AG10803 (cell line): ENCODE results near the gene PIM1.

Source experiments
- DNase-seq: peaks from one replicate; pipeline ENCODE4 v3.0.0; 2010; ENCODE audit warnings: low read depth
- H3K4me3 ChIP-seq: 2 replicates; pipeline ENCODE4 v1.5.1; 2011; ENCODE audit warnings: mild to moderate bottlenecking, low read length, control low read depth
- TF ChIP-seq, protein P1 (sequence below): conservative IDR thresholded peaks from 2 replicates; pipeline ENCODE4 v1.5.1; 2011; ENCODE audit warnings: mild to moderate bottlenecking, low read length, control low read depth, inconsistent platforms

PIM1 gene

DNA sequence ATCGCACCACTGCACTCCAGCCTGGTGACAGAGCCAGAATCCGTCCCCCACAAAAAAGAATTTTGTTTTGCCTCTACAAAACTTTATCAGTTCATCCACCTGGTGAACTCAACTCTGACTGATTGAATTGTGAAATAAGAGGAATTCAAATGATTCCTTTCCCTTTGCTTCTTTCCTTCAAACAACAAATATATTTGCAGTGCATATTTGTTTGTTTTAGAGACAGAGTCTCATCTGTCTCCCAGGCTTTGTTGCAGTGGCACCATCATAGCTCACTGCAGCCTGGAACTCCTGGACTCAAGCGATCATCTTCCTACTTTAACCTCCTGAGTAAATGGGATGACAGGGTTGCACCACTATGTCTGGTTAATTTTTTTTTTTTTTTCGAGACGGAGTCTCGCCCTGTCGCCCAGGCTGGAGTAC is 23.2 kb upstream of the PIM1 start:
- no peak for DNase-seq
- no peak overlapping the region for H3K4me3 ChIP-seq
- TF ChIP-seq, protein P1, sequence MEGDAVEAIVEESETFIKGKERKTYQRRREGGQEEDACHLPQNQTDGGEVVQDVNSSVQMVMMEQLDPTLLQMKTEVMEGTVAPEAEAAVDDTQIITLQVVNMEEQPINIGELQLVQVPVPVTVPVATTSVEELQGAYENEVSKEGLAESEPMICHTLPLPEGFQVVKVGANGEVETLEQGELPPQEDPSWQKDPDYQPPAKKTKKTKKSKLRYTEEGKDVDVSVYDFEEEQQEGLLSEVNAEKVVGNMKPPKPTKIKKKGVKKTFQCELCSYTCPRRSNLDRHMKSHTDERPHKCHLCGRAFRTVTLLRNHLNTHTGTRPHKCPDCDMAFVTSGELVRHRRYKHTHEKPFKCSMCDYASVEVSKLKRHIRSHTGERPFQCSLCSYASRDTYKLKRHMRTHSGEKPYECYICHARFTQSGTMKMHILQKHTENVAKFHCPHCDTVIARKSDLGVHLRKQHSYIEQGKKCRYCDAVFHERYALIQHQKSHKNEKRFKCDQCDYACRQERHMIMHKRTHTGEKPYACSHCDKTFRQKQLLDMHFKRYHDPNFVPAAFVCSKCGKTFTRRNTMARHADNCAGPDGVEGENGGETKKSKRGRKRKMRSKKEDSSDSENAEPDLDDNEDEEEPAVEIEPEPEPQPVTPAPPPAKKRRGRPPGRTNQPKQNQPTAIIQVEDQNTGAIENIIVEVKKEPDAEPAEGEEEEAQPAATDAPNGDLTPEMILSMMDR: no peak

DNA sequence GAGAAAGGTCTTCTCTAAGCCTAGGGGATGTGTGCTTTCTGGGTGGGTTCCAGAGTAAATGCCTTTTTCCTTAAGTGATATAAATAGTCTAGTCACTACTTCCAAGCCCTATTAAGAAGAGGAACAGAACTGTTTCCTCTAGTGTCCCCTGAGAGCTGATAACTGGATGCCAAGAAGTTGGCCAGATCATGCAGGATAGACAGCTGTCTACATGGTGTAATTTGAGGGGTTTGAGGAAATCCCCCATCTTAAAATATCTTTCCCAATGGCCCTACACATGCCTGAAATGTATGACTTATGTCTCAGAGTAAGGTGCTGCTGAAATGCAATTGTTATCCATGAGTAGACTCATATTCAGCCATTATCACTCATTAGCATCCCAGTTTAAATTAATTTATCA is 20.2 kb upstream of the PIM1 start:
- H3K4me3 ChIP-seq: no peak overlapping the region
- TF ChIP-seq, protein P1: no peak
- no peak for DNase-seq

DNA sequence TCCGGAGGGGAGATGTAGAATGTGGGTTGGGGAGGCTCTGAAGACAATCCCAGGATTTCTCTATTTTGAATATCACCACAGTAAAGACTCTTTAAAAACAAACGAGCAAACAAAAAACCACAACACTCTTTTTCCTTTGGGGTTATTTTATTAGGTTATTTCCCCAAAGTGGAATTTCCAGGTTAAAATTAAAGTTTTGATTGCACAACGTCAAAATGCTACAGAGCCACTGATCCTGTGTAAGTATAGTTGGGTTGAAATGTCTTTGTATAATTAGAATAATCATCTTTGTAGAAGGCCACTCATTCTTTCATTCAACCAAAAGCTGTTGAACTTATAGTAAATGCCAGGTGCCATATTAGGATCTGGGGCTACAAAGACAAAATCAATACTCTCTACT is 19.6 kb upstream of the PIM1 start:
- H3K4me3 ChIP-seq: no peak overlapping the region
- no peak for DNase-seq
- TF ChIP-seq, protein P1: no peak

DNA sequence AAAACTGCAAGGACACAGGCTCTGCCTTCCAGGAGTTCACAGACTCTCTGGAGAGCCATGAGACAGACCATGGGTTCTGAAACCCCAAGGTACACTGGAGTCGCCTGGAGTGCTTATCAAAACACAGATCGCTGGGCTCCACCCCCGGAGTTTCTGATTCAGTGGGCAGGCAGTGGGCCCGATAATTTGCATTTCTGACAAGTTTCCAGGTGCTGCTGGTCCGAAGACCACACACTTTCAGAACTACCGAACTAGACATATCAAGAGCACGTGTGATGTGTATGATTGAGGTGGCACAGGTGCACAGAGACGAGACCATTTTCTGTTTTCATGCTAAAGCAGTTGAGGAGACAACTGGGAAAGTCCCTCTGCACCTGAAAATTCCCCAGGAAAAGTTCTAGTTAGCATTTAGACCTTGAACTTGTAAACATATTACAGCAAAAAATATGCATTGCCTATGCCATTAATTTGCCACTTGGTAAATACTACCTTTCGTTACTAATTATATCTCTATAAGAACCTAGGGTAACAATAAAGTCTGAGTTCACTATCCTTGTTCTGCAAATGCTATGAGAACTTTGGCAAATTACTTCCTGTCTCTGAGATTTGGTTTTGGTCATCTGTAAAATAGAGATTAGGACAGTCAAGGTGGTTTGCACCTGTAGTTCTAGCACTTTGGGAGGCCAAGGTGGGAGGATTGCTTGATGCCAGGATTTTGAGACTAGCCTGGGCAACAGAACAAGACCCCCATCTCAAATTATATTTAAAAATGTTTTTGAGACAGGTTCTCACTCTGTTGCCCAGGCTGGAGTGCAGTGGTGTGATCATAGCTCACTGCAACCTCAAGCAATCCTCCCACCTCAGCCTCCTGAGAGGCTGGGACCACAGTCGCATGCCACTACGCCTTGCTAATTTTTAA is 14.3 kb upstream of the PIM1 start:
- no peak for DNase-seq
- TF ChIP-seq, protein P1: no peak
- no peak overlapping the region for H3K4me3 ChIP-seq

DNA sequence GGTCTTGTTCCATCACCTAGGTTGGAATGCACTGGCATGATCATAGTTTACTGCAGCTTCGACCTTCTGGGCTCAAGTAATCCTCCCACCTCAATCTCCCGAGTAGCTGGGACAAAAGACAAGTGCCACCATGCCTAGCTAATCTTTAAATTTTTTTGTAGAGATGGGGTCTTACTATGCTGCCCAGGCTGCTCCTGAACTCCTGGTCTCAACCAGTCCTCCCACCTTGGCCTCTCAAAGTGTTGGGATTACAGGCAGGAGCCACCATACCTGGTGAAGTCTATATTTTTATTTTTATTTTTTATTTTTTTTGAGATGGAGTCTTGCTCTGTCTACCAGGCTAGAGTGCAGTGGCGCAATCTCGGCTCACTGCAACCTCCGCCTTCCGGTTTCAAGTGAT is 11.4 kb upstream of the PIM1 start:
- H3K4me3 ChIP-seq: no peak overlapping the region
- no peak for DNase-seq
- TF ChIP-seq, protein P1: no peak

DNA sequence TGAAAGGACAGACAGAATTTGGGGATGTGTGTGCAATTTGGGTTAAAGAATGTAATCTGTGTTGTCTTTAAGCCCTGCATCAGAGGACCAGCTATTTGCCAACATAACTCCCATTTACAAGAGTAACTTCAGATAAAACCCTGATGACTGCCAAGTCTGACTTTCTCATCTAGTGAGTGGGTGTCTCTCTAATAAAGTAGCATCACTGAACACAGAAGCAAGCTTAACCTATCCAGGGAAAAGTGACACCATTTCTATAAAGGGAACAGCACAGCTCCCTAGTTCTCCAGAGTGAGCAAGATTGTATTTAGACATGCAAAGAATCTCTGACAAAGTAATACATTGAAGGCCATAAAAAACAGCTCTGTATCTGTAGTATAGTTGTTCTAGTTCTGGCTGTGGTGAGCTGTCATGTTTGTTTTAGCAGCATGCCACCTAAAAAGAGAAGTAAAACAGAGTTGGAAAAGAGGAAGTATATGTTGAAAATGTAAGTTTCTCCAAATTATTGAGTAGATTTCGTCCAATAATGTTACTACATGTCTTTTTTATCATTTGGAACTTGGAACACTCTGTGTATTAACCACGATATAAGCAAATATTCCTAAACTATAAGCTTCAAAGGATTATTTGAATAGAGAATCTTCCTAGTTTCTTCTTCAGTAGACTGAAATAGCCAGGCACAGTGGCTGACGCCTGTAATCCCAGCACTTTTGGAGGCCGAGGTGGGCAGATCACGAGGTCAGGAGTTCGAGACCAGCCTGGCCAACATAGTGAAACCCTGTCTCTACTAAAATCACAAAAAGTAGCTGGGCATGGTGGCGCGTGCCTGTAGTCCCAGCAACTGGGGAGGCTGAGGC is 8.8 kb upstream of the PIM1 start:
- no peak overlapping the region for H3K4me3 ChIP-seq
- peak; percentile 58 for DNase-seq
- TF ChIP-seq, protein P1: no peak
